Hippocampal formation (tissue), 2 donors: Measurements from ENCODE around the gene PATJ.
"Not testable (repeated sequence)": the region's sequence is repeated elsewhere in the genome, so short reads cannot be mapped to it uniquely, and the experiment has no call there.

ENCODE experiments used
- DNase-seq, 2 donors: peaks; one replicate each; lab custom pipeline; 2025; lab: John Stamatoyannopoulos, UW

PATJ gene

GRCh38 chr1:62176597-62177312, 434.5 kb downstream of the PATJ start:
- DNase-seq = no peak

GRCh38 chr1:62177621-62178020, 435.3 kb downstream of the PATJ start:
- no peak for DNase-seq

- DNase-seq = no peak
These were observed 436.1 kb downstream of the PATJ start for GRCh38 chr1:62178372-62178771.

GRCh38 chr1:62180054-62180453, 437.8 kb downstream of the PATJ start:
- not testable (repeated sequence) for DNase-seq

GRCh38 chr1:62180639-62181038, 438.4 kb downstream of the PATJ start:
- no peak for DNase-seq

- no peak for DNase-seq
These were observed 439.3 kb downstream of the PATJ start for GRCh38 chr1:62181532-62181931.

GRCh38 chr1:62182157-62182556, 439.9 kb downstream of the PATJ start:
- not testable (repeated sequence) for DNase-seq

GRCh38 chr1:62183164-62184020, 441.1 kb downstream of the PATJ start:
- DNase-seq = not testable (repeated sequence)

GRCh38 chr1:62184336-62184735, 442.1 kb downstream of the PATJ start:
- DNase-seq = no peak

- not testable (repeated sequence) for DNase-seq
These were observed 443.0 kb downstream of the PATJ start for GRCh38 chr1:62185233-62185632.

GRCh38 chr1:62185677-62186076, 443.4 kb downstream of the PATJ start:
- DNase-seq = no peak

- no peak for DNase-seq
These were observed 445.3 kb downstream of the PATJ start for GRCh38 chr1:62187548-62187947.

GRCh38 chr1:62188111-62188510, 445.8 kb downstream of the PATJ start:
- DNase-seq = no peak

GRCh38 chr1:62194651-62195544, 452.6 kb downstream of the PATJ start, which contains the start of gene L1TD1:
L1TD1 (plus strand) TSS chr1:62194849; CDS start chr1:62206629, 11,780 bp downstream.
- no peak for DNase-seq

GRCh38 chr1:62196086-62196690, 453.9 kb downstream of the PATJ start:
- no peak for DNase-seq

- no peak for DNase-seq
These were observed 455.9 kb downstream of the PATJ start for GRCh38 chr1:62198069-62198780.

GRCh38 chr1:62198781-62199125, 456.5 kb downstream of the PATJ start:
- DNase-seq = no peak

- DNase-seq = no peak
These were observed 464.9 kb downstream of the PATJ start for GRCh38 chr1:62207187-62207586.

GRCh38 chr1:62208087-62208486, 465.8 kb downstream of the PATJ start:
- DNase-seq = no peak

GRCh38 chr1:62208970-62209369, 466.7 kb downstream of the PATJ start:
- no peak for DNase-seq
